Measurements from ENCODE around the gene CDH13. TPM values are rescaled to one million over a fixed set of nuclear protein-coding genes. Genes with fewer than 3 reads are reported as not detected.
A peak's percentile ranks its signal among the peaks of the same experiment; 100 is the strongest.

Gene CDH13
- total RNA-seq, 1 experiment from 2014 or later, result 34.5 TPM

DNA sequence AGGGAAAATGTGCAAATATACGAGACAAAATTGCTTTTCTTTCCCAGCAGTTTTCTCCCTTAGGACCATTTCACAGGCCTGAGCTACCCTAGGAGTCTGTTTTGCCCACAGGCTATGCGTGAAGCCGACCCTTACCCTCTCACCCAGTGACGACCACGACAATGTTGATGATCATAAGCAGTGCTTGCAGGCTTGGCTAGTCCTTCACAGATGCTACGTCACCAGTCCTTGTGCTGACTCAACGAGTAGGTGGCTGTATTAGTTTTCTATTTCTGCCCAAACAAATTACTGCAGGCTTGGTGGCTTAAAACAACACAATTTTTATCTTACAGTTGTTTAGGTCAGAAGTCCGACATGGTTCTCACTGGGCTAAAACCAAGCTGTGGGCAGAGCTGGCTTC lies 606.4 kb downstream of the CDH13 start:
- no peak overlapping the region for H3K27ac ChIP-seq
- H3K9me3 ChIP-seq (replicated peaks), result no peaks in the 10 kb centered on the region
- H3K27me3 ChIP-seq, result no peaks in the 10 kb centered on the region
- no peaks in the 10 kb centered on the region for H3K4me1 ChIP-seq
- H3K4me3 ChIP-seq, result no peak overlapping the region
- H3K36me3 ChIP-seq, result no peaks in the 10 kb centered on the region
- no peak for DNase-seq

GRCh38 chr16:83238949-83239691 lies 612.4 kb downstream of the CDH13 start:
- Histone ChIP-seq H3K36me3 (no peaks in the 10 kb centered on the region), H3K9me3 (replicated peaks) (no peaks in the 10 kb centered on the region), H3K27me3 (no peaks in the 10 kb centered on the region), H3K4me3 (no peak overlapping the region), H3K4me1 (no peaks in the 10 kb centered on the region), H3K27ac (no peak overlapping the region)
- DNase-seq, result no peak

GRCh38 chr16:83244057-83244456 lies 617.3 kb downstream of the CDH13 start:
- Histone ChIP-seq H3K27ac (no peak overlapping the region), H3K4me3 (no peak overlapping the region), H3K4me1 (no peaks in the 10 kb centered on the region), H3K36me3 (no peaks in the 10 kb centered on the region), H3K27me3 (no peaks in the 10 kb centered on the region), H3K9me3 (replicated peaks) (no peaks in the 10 kb centered on the region)
- no peak for DNase-seq

DNA sequence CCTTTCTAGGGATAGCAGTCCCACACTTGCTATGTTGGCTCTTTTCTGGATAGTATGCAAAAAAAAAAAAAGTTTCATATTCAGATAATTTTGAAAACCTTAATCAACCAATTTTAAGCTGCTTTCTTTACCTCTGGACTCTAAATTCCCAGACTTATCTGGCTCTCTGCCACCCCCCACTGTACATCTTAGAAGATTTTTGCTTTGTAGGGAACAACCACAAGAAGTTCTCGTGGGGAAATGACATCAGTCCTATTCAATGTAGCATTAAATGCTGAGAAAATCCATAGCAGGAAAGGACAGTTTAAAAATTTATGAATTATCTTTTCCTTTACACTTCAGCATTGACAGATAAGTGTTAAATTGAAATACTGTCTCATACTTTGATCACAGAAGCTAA lies 618.3 kb downstream of the CDH13 start:
- no peaks in the 10 kb centered on the region for H3K9me3 ChIP-seq (replicated peaks)
- DNase-seq, result no peak
- no peaks in the 10 kb centered on the region for H3K4me1 ChIP-seq
- no peak overlapping the region for H3K4me3 ChIP-seq
- no peaks in the 10 kb centered on the region for H3K27me3 ChIP-seq
- H3K36me3 ChIP-seq, result no peaks in the 10 kb centered on the region
- H3K27ac ChIP-seq, result no peak overlapping the region

- no peak overlapping the region for H3K27ac ChIP-seq
- no peaks in the 10 kb centered on the region for H3K27me3 ChIP-seq
- H3K4me1 ChIP-seq, result no peaks in the 10 kb centered on the region
- H3K36me3 ChIP-seq, result no peaks in the 10 kb centered on the region
- H3K4me3 ChIP-seq, result no peak overlapping the region
- no peaks in the 10 kb centered on the region for H3K9me3 ChIP-seq (replicated peaks)
- DNase-seq, result peak in 1 of 2 experiments; percentile 4
Measured at GRCh38 chr16:83247767-83248372, 621.1 kb downstream of the CDH13 start.

- Histone ChIP-seq H3K9me3 (replicated peaks) (no peaks in the 10 kb centered on the region), H3K4me3 (no peak overlapping the region), H3K4me1 (no peaks in the 10 kb centered on the region), H3K27ac (no peak overlapping the region), H3K36me3 (no peaks in the 10 kb centered on the region), H3K27me3 (no peaks in the 10 kb centered on the region)
- no peak for DNase-seq
Measured at GRCh38 chr16:83248735-83249463, 622.1 kb downstream of the CDH13 start.

GRCh38 chr16:83253521-83253920 lies 626.8 kb downstream of the CDH13 start:
- Histone ChIP-seq H3K4me1 (no peaks in the 10 kb centered on the region), H3K4me3 (no peak overlapping the region), H3K27ac (no peak overlapping the region), H3K36me3 (no peaks in the 10 kb centered on the region), H3K9me3 (replicated peaks) (no peaks in the 10 kb centered on the region), H3K27me3 (no peaks in the 10 kb centered on the region)
- no peak for DNase-seq

DNA sequence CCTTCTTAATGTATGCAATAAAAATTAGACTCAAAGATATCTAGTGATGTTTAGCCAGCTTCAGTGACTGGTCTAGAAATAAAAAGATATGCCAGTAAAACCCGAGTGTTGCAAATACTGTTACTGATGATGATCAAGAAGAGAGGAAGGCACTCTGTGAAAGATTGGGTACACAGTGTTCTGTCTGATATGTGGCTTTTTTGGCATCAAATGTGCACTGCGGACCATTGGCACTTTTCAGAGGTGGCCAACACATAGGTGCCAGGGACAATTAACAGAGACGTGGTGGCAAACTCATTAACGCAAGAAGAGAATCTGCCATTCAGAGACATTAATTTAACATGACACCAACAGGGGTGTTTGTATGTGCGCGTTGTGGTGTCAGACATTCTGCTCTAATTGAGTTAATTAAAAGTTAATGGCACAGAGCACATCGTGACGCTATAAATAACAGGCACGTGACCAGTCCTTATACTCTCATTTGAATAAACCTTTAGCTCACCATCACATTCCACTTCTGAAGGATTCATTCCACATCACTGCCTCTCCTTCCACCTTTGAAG lies 631.7 kb downstream of the CDH13 start:
- H3K4me3 ChIP-seq, result no peak overlapping the region
- no peaks in the 10 kb centered on the region for H3K36me3 ChIP-seq
- no peaks in the 10 kb centered on the region for H3K4me1 ChIP-seq
- no peaks in the 10 kb centered on the region for H3K9me3 ChIP-seq (replicated peaks)
- no peaks in the 10 kb centered on the region for H3K27me3 ChIP-seq
- DNase-seq, result no peak
- H3K27ac ChIP-seq, result no peak overlapping the region

DNA sequence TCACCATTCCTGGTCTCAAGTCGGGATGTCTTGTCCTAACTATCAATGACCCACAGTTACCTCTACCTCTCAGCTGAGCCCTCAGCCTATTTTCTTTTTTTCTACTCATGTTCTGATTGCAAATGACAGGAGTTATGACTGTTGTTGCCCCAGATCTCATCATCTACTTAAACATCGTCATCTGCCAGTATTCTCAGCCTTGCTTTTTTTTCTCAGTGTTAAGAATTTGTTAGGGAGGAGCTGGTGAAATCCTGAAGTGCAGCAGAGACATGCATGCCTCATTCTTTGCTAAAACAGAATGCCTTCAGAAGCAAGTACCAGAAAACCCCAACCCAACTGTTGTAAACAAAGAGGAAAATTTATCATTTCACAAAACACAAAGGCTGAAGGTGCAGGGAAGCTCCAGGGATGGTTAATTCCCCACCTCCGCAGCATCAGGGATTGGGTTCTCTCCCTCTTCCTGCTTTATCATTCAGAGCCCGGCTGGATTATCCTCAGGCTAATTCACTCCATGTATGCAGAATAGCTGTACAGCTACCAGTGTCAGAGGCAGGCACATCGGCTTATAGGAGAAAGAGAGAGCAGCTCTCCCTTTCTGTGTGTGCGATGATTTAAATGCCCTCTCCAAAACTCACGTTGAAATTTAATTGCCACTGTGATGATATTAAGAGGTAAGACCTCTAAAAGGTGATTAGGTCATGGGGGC lies 640.2 kb downstream of the CDH13 start:
- Histone ChIP-seq H3K27ac (no peak overlapping the region), H3K4me3 (no peak overlapping the region), H3K4me1 (peaks cover 6% of the 10 kb centered on the region; the same call in 1 of the 2 replicates), H3K9me3 (replicated peaks) (no peaks in the 10 kb centered on the region), H3K36me3 (no peaks in the 10 kb centered on the region), H3K27me3 (no peaks in the 10 kb centered on the region)
- no peak for DNase-seq

DNA sequence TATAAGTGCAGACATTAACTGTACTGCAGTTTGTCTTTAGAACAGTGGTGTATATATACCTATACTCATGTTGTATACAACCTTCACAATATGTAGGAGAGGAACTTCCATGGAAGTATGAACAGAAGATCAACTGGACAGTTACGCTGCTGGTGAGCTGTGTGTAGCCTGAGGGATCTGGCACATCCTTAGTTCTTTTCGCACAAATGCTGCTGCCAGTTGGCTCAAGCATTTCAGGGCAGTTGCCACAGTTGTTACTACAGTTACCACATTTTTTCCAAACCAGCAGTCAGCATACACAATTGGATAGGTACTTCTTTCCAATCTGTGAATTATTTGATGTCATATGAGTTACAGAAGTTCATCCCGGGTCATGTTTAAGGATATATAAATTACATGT lies 641.4 kb downstream of the CDH13 start:
- H3K9me3 ChIP-seq (replicated peaks), result no peaks in the 10 kb centered on the region
- peaks cover 6% of the 10 kb centered on the region; the same call in 1 of the 2 replicates for H3K4me1 ChIP-seq
- H3K27ac ChIP-seq, result no peak overlapping the region
- no peak for DNase-seq
- no peak overlapping the region for H3K4me3 ChIP-seq
- H3K27me3 ChIP-seq, result no peaks in the 10 kb centered on the region
- H3K36me3 ChIP-seq, result no peaks in the 10 kb centered on the region

GRCh38 chr16:83269048-83269447 lies 642.3 kb downstream of the CDH13 start:
- DNase-seq, result no peak
- no peak overlapping the region for H3K4me3 ChIP-seq

DNA sequence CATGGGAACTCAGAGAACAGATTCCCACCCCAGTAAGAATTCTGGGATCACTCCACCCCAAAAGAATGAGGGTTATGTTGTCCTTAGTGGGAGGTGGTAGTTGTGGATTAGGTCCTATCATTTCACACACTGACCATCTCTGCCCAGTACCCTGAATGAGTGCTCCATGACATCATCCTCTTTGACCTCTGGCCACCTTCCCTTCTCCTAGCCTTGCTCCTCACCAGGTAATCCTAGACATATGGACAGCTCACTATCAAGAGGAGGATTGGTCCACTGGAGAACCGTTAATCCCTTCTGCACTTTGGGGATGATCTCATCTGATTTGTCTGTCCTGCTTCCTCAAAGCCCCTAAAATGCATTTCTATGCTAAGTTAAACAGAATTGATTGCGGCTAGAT lies 642.8 kb downstream of the CDH13 start:
- no peaks in the 10 kb centered on the region for H3K9me3 ChIP-seq (replicated peaks)
- no peak overlapping the region for H3K4me3 ChIP-seq
- DNase-seq, result peak in 1 of 2 experiments; percentile 4
- no peaks in the 10 kb centered on the region for H3K27me3 ChIP-seq
- no peaks in the 10 kb centered on the region for H3K36me3 ChIP-seq
- H3K4me1 ChIP-seq, result peaks cover 6% of the 10 kb centered on the region; the same call in 1 of the 2 replicates
- no peak overlapping the region for H3K27ac ChIP-seq

More at GRCh38 chr16:83269048-83269447, 642.3 kb downstream of the CDH13 start:
- H3K36me3 ChIP-seq, result no peaks in the 10 kb centered on the region
- no peaks in the 10 kb centered on the region for H3K9me3 ChIP-seq (replicated peaks)
- no peak overlapping the region for H3K27ac ChIP-seq
- H3K27me3 ChIP-seq, result no peaks in the 10 kb centered on the region
- H3K4me1 ChIP-seq, result peaks cover 6% of the 10 kb centered on the region; the same call in 1 of the 2 replicates

- Histone ChIP-seq H3K4me3 (no peak overlapping the region), H3K4me1 (peaks cover 6% of the 10 kb centered on the region; the same call in 1 of the 2 replicates), H3K27ac (no peak overlapping the region), H3K36me3 (no peaks in the 10 kb centered on the region), H3K27me3 (no peaks in the 10 kb centered on the region), H3K9me3 (replicated peaks) (no peaks in the 10 kb centered on the region)
- no peak for DNase-seq
Measured at GRCh38 chr16:83270061-83270460, 643.3 kb downstream of the CDH13 start.

GRCh38 chr16:83270640-83271039 lies 643.9 kb downstream of the CDH13 start:
- H3K27me3 ChIP-seq, result no peaks in the 10 kb centered on the region
- no peak overlapping the region for H3K27ac ChIP-seq
- DNase-seq, result no peak
- H3K4me1 ChIP-seq, result peaks cover 6% of the 10 kb centered on the region; the same call in 1 of the 2 replicates
- no peaks in the 10 kb centered on the region for H3K36me3 ChIP-seq
- no peak overlapping the region for H3K4me3 ChIP-seq
- H3K9me3 ChIP-seq (replicated peaks), result no peaks in the 10 kb centered on the region

Data from SJCRH30 (cell line).